ENCODE results near the gene FSTL5. TPM values are rescaled to one million over a fixed set of nuclear protein-coding genes. Genes with fewer than 3 reads are reported as not detected.
A peak's percentile ranks its signal among the peaks of the same experiment; 100 is the strongest.

The FSTL5 gene
- polyA plus RNA-seq, 3 donors = not detected

GRCh38 chr4:161554372-161554990, 609.3 kb downstream of the FSTL5 start:
- intact Hi-C loops (cut with micrococcal nuclease) = no loop called here
- no peak overlapping the region for H3K4me2 ChIP-seq (replicated peaks; ENCODE audit: extremely low read depth, low read length, poor library complexity, severe bottlenecking)

GRCh38 chr4:161546902-161547301, 616.9 kb downstream of the FSTL5 start:
- WGBS (ENCODE audit: insufficient coverage) = 81% methylated on average over 2 of the region's 5 CpGs
- Mint-ChIP-seq H3K36me3 (no peaks in the 10 kb centered on the region), H3K27me3 (ENCODE audit: low read depth in 3 of 3) (peaks cover 0 to 1% (median 0%) of the 10 kb centered on the region in 3 donors), H3K9me3 (peaks cover 0 to 4% (median 0%) of the 10 kb centered on the region in 7 donors), H3K4me3 (no peak overlapping the region), H3K4me1 (no peaks in the 10 kb centered on the region), H3K27ac (no peak overlapping the region)
- intact Hi-C loops (cut with micrococcal nuclease) = no loop called here
- no peaks in the 10 kb centered on the region for H3K9me3 ChIP-seq (replicated peaks in 1 of 2; ENCODE audit: control insufficient read depth in 1 of 2, insufficient read depth in 1 of 2, low read length in 2 of 2)
- no peaks in the 10 kb centered on the region for H3K36me3 ChIP-seq (replicated peaks in 1 of 2; ENCODE audit: control insufficient read depth in 1 of 2, insufficient read depth in 2 of 2, low read length in 2 of 2)
- DNase-seq = no peak
- TF ChIP-seq CTCF (IDR thresholded peaks at IDR 0.05) = no peak
- no peaks in the 10 kb centered on the region for H3K4me1 ChIP-seq (ENCODE audit: control insufficient read depth in 1 of 2, insufficient read depth in 2 of 2, low read length in 2 of 2)
- no peak overlapping the region for H3K4me2 ChIP-seq (replicated peaks; ENCODE audit: extremely low read depth, low read length, poor library complexity, severe bottlenecking)
- H3K79me2 ChIP-seq (ENCODE audit: insufficient read depth, low read length) = no peaks in the 10 kb centered on the region
- no peaks in the 10 kb centered on the region for H4K20me1 ChIP-seq (ENCODE audit: insufficient read depth, low read length)
- no peak overlapping the region for H2AFZ ChIP-seq (ENCODE audit: insufficient read depth, low read depth, low read length, poor library complexity, severe bottlenecking)
- H3K9ac ChIP-seq (ENCODE audit: insufficient read depth, low read length, poor library complexity, severe bottlenecking) = no peak overlapping the region
- H3K27me3 ChIP-seq (ENCODE audit: control insufficient read depth in 2 of 2, insufficient read depth in 2 of 2, low read length in 2 of 2) = no peaks in the 10 kb centered on the region
- no peak overlapping the region for H3K4me3 ChIP-seq (replicated peaks in 1 of 3; ENCODE audit: low read depth in 2 of 3, low read length in 3 of 3)
- no peak overlapping the region for H3K27ac ChIP-seq (ENCODE audit: low read depth in 1 of 2, low read length in 2 of 2)

More at GRCh38 chr4:161554372-161554990, 609.3 kb downstream of the FSTL5 start:
- no peaks in the 10 kb centered on the region for H3K79me2 ChIP-seq (ENCODE audit: insufficient read depth, low read length)
- no CpG with 5 or more reads among the region's 5 CpGs for WGBS (ENCODE audit: insufficient coverage)
- H3K4me3 Mint-ChIP-seq = no peak overlapping the region
- H3K27me3 ChIP-seq (ENCODE audit: control insufficient read depth in 2 of 2, insufficient read depth in 2 of 2, low read length in 2 of 2) = no peaks in the 10 kb centered on the region
- H3K27ac Mint-ChIP-seq = no peak overlapping the region
- peaks cover 0 to 4% (median 0%) of the 10 kb centered on the region in 7 donors for H3K9me3 Mint-ChIP-seq
- H3K9ac ChIP-seq (ENCODE audit: insufficient read depth, low read length, poor library complexity, severe bottlenecking) = no peak overlapping the region
- no peak for TF ChIP-seq CTCF (IDR thresholded peaks at IDR 0.05)
- H3K36me3 Mint-ChIP-seq = no peaks in the 10 kb centered on the region
- H3K9me3 ChIP-seq (replicated peaks in 1 of 2; ENCODE audit: control insufficient read depth in 1 of 2, insufficient read depth in 1 of 2, low read length in 2 of 2) = no peaks in the 10 kb centered on the region
- peaks cover 11% of the 10 kb centered on the region for H3K4me1 Mint-ChIP-seq
- no peak overlapping the region for H3K27ac ChIP-seq (ENCODE audit: low read depth in 1 of 2, low read length in 2 of 2)
- H3K27me3 Mint-ChIP-seq (ENCODE audit: low read depth in 3 of 3) = no peaks in the 10 kb centered on the region
- H4K20me1 ChIP-seq (ENCODE audit: insufficient read depth, low read length) = no peaks in the 10 kb centered on the region
- H3K36me3 ChIP-seq (replicated peaks in 1 of 2; ENCODE audit: control insufficient read depth in 1 of 2, insufficient read depth in 2 of 2, low read length in 2 of 2) = no peaks in the 10 kb centered on the region
- no peak for DNase-seq
- no peak overlapping the region for H3K4me3 ChIP-seq (replicated peaks in 1 of 3; ENCODE audit: low read depth in 2 of 3, low read length in 3 of 3)
- H3K4me1 ChIP-seq (ENCODE audit: control insufficient read depth in 1 of 2, insufficient read depth in 2 of 2, low read length in 2 of 2) = peaks cover 0 to 6% of the 10 kb centered on the region in 2 donors
- peak overlapping the region; percentile 6 for H2AFZ ChIP-seq (ENCODE audit: insufficient read depth, low read depth, low read length, poor library complexity, severe bottlenecking)
